Measurements from ENCODE around the gene SH3RF1.
"Not testable (repeated sequence)": the region's sequence is repeated elsewhere in the genome, so short reads cannot be mapped to it uniquely, and the experiment has no call there.

Gene SH3RF1

GRCh38 chr4:169222761-169223160, 48.0 kb downstream of the SH3RF1 start:
- no peak for DNase-seq

GRCh38 chr4:169221662-169222061, 49.1 kb downstream of the SH3RF1 start:
- no peak for DNase-seq

GRCh38 chr4:169220854-169221411, 49.8 kb downstream of the SH3RF1 start:
- DNase-seq, result no peak

DNA sequence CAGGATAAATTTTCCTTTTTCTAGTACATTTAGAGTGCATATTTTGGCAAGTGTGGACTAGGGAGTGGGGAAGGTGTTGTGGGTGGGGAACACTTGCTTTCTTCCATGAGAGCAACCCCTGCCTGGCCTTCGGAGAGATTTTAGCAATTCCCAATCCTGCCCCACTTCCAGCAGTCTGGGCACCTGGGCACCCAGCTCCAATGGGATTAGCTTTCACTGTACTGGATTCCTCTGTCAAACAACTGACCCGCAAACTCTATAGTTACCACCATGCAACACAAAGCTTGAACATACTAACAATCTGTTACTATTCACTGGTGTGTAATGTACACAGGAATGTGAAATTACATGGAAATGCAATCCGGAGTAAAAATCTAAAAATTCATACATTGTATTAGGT, 50.3 kb downstream of the SH3RF1 start:
- no peak for DNase-seq

- DNase-seq, result no peak
Observed at GRCh38 chr4:169219440-169219839, 51.3 kb downstream of the SH3RF1 start.

GRCh38 chr4:169215656-169216055, 55.1 kb downstream of the SH3RF1 start:
- DNase-seq, result no peak

- DNase-seq, result no peak
Observed at GRCh38 chr4:169212981-169213380, 57.8 kb downstream of the SH3RF1 start.

GRCh38 chr4:169210504-169211118, 60.1 kb downstream of the SH3RF1 start:
- DNase-seq, result no peak

DNA sequence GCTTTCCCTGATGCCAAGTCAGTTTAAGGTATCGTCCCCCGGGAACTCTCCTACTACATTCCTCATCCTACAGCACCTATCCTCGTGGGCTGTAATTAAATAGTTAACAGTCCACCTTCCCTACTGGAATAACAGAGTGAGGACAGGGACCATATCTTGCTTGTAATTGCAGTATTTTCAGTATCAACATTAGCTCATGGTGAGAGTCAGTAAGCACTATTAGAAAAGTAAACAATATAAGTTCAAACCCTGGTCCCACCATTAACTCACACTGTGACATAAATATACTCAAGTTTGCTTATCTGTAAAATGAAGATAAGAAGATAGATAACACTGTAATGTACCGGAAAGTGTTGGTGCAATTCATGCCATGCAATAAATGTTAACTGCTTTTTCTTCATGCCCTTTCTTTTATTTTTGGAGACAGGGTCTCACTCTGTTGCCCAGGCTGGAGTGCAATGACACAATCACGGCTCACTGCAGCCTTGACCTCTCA, 61.3 kb downstream of the SH3RF1 start:
- DNase-seq, result no peak

DNA sequence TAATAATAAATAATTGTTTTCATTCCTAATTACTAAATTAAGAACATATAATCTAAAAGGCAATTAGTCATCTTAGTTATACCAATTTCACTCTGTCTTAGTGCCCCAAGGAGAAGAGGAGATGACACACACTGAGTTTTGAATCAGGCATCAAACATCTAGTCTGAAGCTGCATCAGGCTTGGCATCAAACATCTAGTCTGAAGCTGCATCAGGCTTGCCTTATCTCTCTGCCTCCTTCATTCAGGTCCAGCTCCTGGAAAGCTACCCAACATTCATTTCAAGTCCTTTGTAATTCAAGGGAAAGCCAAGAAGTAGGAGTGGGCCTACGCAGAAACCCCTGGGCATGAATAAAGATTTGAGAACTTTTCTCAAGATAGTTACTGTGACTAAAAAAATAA, 62.2 kb downstream of the SH3RF1 start:
- no peak for DNase-seq

GRCh38 chr4:169208090-169208455, 62.7 kb downstream of the SH3RF1 start:
- DNase-seq, result no peak

- no peak for DNase-seq
Observed at GRCh38 chr4:169207436-169208089, 63.2 kb downstream of the SH3RF1 start.

GRCh38 chr4:169205744-169206080, 65.0 kb downstream of the SH3RF1 start:
- no peak for DNase-seq

DNA sequence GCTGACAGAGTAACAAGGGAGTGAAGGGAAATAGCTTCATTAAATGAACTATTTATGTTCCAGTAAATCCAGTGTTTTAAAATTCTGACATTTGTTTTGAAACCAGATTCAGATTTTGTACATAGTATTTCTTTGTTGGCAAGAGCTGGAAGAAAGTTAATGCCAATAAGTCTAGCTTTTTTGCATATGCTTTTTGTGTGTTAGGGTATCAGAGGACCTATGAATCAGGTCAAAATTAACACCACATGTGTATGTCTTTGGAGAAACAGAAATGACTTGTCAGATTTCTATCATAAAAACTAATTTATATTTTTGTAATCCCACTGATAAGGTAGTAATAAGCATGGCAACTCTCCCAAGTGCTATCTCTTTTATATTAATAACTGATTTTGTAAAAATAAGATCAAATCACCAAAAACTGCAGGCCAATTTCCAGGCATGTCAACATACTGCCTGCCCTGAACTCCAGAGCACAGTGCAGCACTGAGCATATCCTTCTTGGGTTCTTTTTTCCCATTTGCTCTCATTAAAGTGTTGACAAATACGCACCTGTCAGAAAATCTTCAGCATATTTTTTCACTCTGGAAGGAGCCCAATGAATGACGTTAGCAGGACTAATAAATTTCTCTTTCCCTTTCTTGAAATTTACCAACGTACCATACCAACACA, 65.5 kb downstream of the SH3RF1 start:
- no peak for DNase-seq

DNA sequence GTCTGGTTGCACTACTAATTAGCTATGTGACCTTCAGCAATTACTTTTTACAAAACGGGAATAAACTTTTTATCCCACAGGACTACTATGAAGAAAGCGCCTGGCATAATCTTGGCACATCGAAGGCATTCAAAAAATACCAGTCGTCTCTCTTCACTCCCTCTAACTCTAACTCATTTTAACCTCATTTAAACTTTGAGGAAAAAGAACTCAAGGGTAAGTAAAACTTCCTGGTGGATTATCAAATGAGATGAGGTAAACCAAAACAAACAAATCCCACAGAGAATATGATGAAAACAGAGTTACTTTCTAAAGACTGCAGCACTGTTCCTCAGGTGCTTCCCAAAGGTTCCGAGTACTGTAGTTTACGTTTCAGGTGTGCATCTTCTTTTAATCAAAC, 66.9 kb downstream of the SH3RF1 start:
- DNase-seq, result no peak

- DNase-seq, result not testable (repeated sequence)
Observed at GRCh38 chr4:169203278-169203677, 67.5 kb downstream of the SH3RF1 start.

DNA sequence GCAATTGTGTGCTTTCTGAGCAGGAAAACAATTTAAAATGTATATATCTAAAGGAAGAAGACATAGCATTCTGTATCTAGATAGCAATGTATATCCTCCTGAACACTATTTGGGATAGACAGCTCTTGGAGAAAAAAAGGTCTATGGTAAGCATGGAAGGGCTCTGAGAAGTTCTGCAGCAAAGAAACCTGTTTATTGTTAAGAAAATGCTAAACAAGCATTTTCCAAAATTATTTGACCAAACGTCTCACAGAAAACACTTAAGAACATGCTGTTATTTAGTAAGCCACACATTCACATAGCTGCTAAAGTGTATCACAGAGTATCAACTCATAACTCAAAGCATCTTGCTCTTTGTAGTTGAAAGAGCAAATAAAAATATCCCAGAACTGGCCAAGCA, 67.9 kb downstream of the SH3RF1 start:
- no peak for DNase-seq

DNA sequence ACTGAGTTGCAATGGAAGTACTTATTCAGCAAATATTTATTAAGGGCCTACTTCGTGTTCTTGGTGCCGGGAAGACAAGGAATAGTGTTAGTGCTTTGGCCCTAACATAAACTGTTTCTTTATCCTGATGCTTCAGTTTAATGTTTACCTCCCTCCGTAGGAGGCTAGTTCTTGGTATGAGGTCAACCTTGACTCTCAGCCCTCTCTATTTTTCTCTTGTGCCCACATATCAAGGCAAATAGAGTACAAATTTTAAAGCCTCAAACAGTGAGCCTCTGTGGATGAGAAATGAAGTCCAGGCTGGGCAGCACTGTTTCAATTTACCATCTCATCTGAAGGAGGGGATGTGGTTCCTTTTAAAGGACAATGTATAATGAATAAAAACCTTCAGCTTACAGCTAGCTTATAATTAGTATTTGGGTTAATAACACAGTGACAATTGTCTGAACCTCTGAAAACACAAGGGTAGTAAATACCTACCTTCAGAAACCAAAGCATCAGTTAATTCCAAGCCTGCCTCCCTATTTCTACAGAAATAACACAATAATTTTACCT, 68.5 kb downstream of the SH3RF1 start:
- DNase-seq, result no peak

GRCh38 chr4:169201222-169202144, 69.3 kb downstream of the SH3RF1 start:
- DNase-seq, result no peak

GRCh38 chr4:169200361-169201030, 70.3 kb downstream of the SH3RF1 start:
- no peak for DNase-seq

- DNase-seq, result no peak
Observed at GRCh38 chr4:169199184-169199583, 71.6 kb downstream of the SH3RF1 start.

- no peak for DNase-seq
Observed at GRCh38 chr4:169198167-169198566, 72.6 kb downstream of the SH3RF1 start.

All from NCI-H524 treated with DMSO at 0.1 percent for 48 hours (cell line).